HG02973 (cell line): ENCODE data around the gene TRIM40.
"Not testable (repeated sequence)": the region's sequence is repeated elsewhere in the genome, so short reads cannot be mapped to it uniquely, and the experiment has no call there.

Source experiments
- ATAC-seq: cut with Tn5 transposase; IDR thresholded peaks from one replicate; pipeline ENCODE4 v1.9.1; 2021; ENCODE audit warnings: moderate library complexity; ENCODE audit not compliant: unreplicated experiment

Gene TRIM40

DNA sequence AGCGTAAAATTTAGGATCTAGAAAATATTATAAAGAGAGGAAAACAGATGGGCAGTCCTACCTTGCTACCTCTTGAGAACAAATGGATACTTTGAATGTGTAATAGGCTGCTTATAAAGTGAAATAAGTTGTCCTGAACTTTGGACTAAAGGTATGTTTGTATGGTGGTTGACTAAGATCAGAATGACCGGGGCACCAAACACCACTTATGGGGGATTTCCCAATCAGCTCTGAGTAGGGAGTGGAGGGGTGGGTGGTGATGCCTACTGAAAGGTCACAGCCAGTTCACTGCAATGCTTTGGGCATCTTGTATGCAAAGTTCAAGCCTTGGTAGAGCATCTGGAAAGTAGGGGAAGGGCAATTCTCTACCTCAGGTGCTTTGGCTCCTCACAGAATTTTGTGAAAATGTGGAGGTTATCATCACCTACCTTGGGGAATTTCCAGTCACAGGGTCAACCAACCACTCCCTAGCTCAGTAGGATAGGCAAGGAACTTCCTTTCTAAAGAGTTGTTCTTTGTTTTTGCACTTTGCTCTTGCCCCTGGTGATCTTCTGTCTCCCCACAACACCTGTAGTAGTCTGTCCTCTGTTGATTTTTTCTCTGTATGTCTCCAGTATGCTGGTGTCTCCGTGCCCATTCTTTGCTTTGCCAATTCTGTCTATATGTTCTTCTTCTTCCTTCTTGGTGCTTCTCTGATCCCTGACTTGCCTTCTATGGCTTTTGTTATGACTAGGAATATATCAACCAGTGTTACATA is 22.8 kb upstream of the TRIM40 start, which contains the start of gene TRIM31:
TSS of gene TRIM31 (minus strand) at position 88 of the 757 bp plus-strand sequence. CDS start 285 bp downstream, outside the sequence.
- no peak for ATAC-seq

DNA sequence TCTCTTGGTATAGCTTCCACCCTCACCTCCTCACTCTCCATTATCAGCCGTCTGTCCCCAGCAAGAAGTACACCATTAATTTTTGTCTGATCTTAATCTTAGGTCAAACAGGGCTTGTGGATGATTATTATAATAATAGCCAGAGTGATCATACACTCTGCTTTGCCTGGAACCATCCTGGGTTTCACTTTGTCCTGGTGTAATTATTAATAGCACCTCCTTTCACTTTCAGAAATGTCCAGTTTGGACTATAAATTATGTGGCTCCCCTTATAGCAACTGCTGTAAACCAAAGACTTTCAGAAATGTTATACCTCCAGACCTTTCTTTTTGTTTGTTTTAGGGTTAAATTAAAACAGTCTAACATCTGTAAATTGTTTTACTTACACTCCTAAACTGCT is 22.1 kb upstream of the TRIM40 start:
- ATAC-seq: no peak

- no peak for ATAC-seq
These were observed 19.2 kb upstream of the TRIM40 start for GRCh38 chr6:30116724-30117123.

GRCh38 chr6:30118691-30119090 is 17.2 kb upstream of the TRIM40 start:
- ATAC-seq: not testable (repeated sequence)

- no peak for ATAC-seq
These were observed 14.2 kb upstream of the TRIM40 start for GRCh38 chr6:30121446-30122366.

DNA sequence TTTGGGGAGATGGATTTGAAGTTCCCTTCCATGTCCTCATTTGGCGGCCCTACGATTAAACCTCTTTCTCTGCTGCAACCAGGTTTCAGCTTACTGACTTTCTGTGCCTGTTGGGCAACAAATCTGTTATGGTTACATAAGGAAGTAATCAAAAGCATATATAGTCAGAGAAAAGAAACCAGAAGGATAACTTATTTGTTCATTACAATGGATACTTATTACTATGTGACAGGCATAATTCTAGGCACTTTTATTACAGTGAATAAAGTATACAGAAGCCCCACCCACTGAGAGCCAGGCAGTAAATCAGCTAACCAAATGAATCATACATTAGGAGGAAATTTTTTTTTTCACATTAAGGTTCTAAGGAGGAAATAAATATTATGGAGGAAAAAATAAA is 13.4 kb upstream of the TRIM40 start:
- ATAC-seq: no peak

DNA sequence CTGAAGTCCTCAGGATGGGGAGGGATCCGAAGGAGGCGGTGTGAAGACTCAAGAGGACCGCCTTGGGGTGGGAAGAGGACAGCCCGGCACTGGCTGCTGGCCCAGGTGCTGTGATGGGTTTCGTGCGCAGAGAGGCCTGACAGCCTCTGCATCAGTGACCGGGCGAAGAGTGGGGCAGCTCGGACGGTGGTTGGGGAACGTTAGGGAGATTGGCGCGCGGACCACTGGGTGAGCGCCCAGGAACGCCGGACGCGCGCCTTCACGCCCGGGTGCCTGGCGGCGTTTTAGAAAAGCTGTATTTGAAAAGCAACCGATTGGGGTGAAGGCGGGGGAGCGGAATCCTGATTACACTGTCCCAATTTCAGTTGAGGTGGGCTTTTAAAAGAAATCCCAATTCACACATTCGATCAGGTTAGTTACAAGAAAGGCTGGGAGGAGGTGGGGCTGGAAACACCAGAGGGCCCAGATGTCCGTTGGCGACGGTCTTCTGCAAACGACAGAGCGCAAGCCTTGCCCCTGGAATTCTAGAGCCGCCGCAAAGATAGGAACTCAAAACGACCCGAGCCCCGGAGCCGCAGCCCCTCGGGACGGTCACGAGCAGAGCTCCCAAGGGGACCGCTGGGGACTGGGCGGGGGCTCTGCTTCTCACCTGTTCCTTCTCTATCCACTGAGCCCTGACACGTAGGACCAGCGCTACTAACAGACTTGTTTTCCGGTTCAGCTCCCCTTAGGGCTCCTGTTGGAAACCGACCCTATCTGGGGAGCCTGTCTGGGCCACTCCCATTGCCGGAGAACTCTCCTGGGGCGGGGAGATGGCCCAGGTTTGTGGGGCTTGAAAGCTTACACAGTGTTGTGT is 8.5 kb upstream of the TRIM40 start:
- ATAC-seq: no peak

- no peak for ATAC-seq
These were observed 6.4 kb upstream of the TRIM40 start for GRCh38 chr6:30129265-30130178.

- ATAC-seq: no peak
These were observed 5.7 kb upstream of the TRIM40 start for GRCh38 chr6:30130179-30130679.

- no peak for ATAC-seq
These were observed 4.8 kb upstream of the TRIM40 start for GRCh38 chr6:30130887-30131862.

- ATAC-seq: no peak
These were observed 3.9 kb upstream of the TRIM40 start for GRCh38 chr6:30131947-30132497.

- ATAC-seq: no peak
These were observed 793 bp upstream of the TRIM40 start for GRCh38 chr6:30135147-30135546.

DNA sequence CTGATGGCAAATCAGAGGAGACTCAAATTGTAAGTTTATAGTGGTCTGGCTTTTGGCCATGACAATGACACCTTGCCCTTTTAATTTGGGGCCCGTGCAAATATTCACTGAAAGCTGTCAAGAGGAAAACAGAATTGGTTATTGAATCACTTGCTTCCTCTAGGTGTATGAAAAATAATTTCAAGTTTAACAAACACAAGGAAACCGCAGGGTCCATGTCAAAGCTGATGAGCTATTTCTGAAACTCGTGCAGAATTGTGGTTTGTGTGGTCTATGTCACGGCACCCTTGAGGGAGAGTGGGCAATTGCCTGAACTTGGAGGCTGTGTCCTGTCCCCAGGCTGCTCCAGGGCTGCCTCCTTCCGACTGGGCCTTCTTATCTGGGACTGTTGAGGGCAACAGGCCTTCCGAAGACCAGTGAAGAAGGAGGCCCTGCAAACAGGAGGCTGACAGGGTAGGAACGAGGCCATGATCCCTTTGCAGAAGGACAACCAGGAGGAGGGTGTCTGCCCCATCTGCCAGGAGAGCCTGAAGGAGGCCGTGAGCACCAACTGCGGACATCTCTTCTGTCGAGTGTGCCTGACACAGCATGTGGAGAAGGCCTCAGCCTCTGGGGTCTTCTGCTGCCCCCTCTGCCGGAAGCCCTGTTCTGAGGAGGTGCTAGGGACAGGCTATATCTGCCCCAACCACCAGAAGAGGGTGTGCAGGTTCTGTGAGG is 788 bp downstream of the TRIM40 start:
- ATAC-seq: no peak

- ATAC-seq: not testable (repeated sequence)
These were observed 4.3 kb downstream of the TRIM40 start for GRCh38 chr6:30140240-30140639.

- no peak for ATAC-seq
These were observed 6.7 kb downstream of the TRIM40 start for GRCh38 chr6:30142665-30143064.

DNA sequence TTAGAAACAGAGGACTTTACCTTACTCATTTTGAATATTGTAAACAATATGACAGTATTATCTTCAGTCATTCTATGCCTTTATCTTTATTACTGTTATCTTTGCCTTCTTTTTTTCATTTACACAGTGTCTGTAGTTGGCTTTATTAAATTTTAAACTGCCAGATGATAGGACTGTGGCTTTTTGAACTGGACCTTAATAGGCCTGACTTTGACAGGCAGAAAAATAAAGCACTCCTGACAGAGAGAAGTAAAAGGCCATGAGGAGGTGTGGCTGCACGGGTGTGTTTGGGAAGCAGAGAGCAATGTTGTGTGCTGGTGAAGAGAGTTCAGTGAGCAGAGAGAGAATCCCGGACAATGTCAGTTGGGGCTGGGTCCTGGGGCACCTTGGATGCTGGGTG is 7.8 kb downstream of the TRIM40 start:
- no peak for ATAC-seq

- no peak for ATAC-seq
These were observed 8.9 kb downstream of the TRIM40 start for GRCh38 chr6:30144811-30145210.

- ATAC-seq: no peak
These were observed 9.9 kb downstream of the TRIM40 start for GRCh38 chr6:30145818-30146217.
